ENCODE measurements around the gene SMOC2.

DNA sequence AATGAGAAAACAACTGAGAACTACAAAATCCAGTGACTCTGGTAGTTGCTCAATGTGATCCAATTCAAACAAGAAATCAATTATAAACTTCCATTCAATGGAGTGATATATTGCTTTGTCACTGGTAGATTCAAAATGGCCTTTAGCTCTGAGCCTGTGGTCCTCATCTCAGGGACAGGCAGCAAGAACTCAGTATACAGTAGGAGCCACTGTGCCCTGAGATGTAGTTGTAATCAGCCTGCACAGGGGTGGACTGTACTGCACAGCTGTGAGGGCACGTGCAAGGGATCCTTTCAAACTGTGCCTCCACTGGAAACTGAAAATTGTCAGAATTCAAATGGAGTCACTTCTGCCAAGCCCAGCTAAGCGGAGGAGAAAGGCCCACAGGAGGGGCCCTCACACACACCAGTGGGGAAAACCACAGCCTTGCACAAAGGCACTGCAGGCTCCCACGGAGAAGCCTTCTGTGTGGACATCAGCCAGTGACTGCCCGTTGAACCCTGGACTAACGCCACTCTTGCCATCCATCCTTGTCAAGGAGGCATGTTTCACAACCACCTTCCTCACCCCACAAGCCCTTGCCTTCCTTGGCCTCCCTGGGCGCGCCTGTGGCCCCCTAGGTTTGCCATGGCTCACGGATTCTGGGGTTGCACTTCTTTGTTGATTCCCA, 186.7 kb downstream of the SMOC2 start:
- TF ChIP-seq, protein P1, sequence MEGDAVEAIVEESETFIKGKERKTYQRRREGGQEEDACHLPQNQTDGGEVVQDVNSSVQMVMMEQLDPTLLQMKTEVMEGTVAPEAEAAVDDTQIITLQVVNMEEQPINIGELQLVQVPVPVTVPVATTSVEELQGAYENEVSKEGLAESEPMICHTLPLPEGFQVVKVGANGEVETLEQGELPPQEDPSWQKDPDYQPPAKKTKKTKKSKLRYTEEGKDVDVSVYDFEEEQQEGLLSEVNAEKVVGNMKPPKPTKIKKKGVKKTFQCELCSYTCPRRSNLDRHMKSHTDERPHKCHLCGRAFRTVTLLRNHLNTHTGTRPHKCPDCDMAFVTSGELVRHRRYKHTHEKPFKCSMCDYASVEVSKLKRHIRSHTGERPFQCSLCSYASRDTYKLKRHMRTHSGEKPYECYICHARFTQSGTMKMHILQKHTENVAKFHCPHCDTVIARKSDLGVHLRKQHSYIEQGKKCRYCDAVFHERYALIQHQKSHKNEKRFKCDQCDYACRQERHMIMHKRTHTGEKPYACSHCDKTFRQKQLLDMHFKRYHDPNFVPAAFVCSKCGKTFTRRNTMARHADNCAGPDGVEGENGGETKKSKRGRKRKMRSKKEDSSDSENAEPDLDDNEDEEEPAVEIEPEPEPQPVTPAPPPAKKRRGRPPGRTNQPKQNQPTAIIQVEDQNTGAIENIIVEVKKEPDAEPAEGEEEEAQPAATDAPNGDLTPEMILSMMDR (IDR thresholded peaks at IDR 0.05 in 2 of 3, conservative IDR thresholded peaks at IDR 0.05 in 1 of 3; ENCODE audit: borderline replicate concordance in 1 of 3, insufficient read depth in 1 of 3, low read depth in 2 of 3, low read length in 2 of 3), result no peak
- TF ChIP-seq EZH2phosphoT487 (IDR thresholded peaks at IDR 0.05; ENCODE audit: borderline replicate concordance) (no peak), ZNF274 (IDR thresholded peaks at IDR 0.05; ENCODE audit: low read depth, low read length) (no peak), POLR2A (IDR thresholded peaks at IDR 0.05; ENCODE audit: borderline replicate concordance, extremely low read depth, insufficient read depth, insufficient read length) (no peak), RAD21 (IDR thresholded peaks at IDR 0.05; ENCODE audit: low read depth) (no peak), EZH2 (IDR thresholded peaks at IDR 0.05) (no peak), CEBPB (IDR thresholded peaks at IDR 0.05; ENCODE audit: low read depth) (no peak), JUND (IDR thresholded peaks at IDR 0.05) (no peak)
